HepG2 (cell line): Measurements from ENCODE around the gene ZNF618.

Experiments
- ATF7 ChIP-seq, 2 experiments: fragments of 450-650 bp in 1 of 2; sonication (generic) in 1 of 2; formaldehyde crosslinking in 1 of 2; IDR thresholded peaks; 2 replicates each; pipeline versions ENCODE4 v1.4.0 to v1.6.1; 2016 to 2020; ENCODE audit warnings: antibody characterized with exemption in 1 of 2, mild to moderate bottlenecking in 1 of 2, missing genetic modification reagents in 1 of 2
- EZH2 ChIP-seq: conservative IDR thresholded peaks from 2 replicates; pipeline ENCODE4 v1.6.1; 2012; ENCODE audit warnings: mild to moderate bottlenecking, low read depth, low read length, moderate library complexity
- JUN ChIP-seq: sonication (generic); formaldehyde crosslinking; IDR thresholded peaks from 2 replicates; pipeline ENCODE4 v1.4.0; 2020; ENCODE audit warnings: mild to moderate bottlenecking, missing genetic modification reagents
- POLR2AphosphoS2 ChIP-seq: IDR thresholded peaks from 2 replicates; pipeline ENCODE4 v1.6.1; 2011; ENCODE audit warnings: low read depth, low read length, improper control_type of control experiment
- RBAK ChIP-seq: sonication (generic); formaldehyde crosslinking; IDR thresholded peaks from 2 replicates; pipeline ENCODE4 v1.5.1; 2020; ENCODE audit warnings: mild to moderate bottlenecking, missing genetic modification reagents
- SETDB1 ChIP-seq: sonication (generic); formaldehyde crosslinking; IDR thresholded peaks from 2 replicates; pipeline ENCODE4 v1.5.1; 2020; ENCODE audit warnings: missing genetic modification reagents, mild to moderate bottlenecking, borderline replicate concordance
- SP2 ChIP-seq: sonication (generic); formaldehyde crosslinking; IDR thresholded peaks from 2 replicates; pipeline ENCODE4 v1.5.1; 2020; ENCODE audit warnings: mild to moderate bottlenecking, missing genetic modification reagents
- TBP ChIP-seq: sonication (generic); formaldehyde crosslinking; IDR thresholded peaks from 2 replicates; pipeline ENCODE4 v1.5.0; 2020; ENCODE audit warnings: missing genetic modification reagents
- THYN1 ChIP-seq: sonication (generic); formaldehyde crosslinking; IDR thresholded peaks from 2 replicates; pipeline ENCODE4 v1.8.1; 2023; ENCODE audit warnings: low read depth, mild to moderate bottlenecking, moderate library complexity, missing genetic modification reagents, borderline replicate concordance
- ZKSCAN1 ChIP-seq: fragments of 150-350 bp; IDR thresholded peaks from 2 replicates; pipeline ENCODE4 v1.6.1; 2014; ENCODE audit warnings: low read length
- ZNF317 ChIP-seq: sonication (generic); formaldehyde crosslinking; IDR thresholded peaks from 2 replicates; pipeline ENCODE4 v1.5.0; 2020; ENCODE audit warnings: mild to moderate bottlenecking, missing genetic modification reagents
- TF ChIP-seq, protein P1 (sequence below): IDR thresholded peaks from 2 replicates; pipeline ENCODE4 v1.6.1; 2012; ENCODE audit warnings: inconsistent platforms

GRCh38 chr9:113978725-113979342 lies 102.7 kb downstream of the ZNF618 start:
- TF ChIP-seq, protein P1, sequence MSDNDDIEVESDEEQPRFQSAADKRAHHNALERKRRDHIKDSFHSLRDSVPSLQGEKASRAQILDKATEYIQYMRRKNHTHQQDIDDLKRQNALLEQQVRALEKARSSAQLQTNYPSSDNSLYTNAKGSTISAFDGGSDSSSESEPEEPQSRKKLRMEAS, result no peak
- TF ChIP-seq RBAK (CRISPR knock-in tag) (no peak), POLR2AphosphoS2 (no peak), JUN (CRISPR knock-in tag) (no peak), SP2 (CRISPR knock-in tag) (no peak), ZNF317 (no peak), ZKSCAN1 (no peak), TBP (no peak), SETDB1 (CRISPR knock-in tag) (no peak), THYN1 (CRISPR knock-in tag) (no peak), ATF7 (IDR thresholded peaks at IDR 0.05) (no peak), ATF7 (CRISPR knock-in tag; IDR thresholded peaks at IDR 0.05) (no peak), EZH2 (no peak)
